Transverse colon (tissue), 4 donors: ENCODE data around the gene SERPINH1. TPM values are rescaled to one million over a fixed set of nuclear protein-coding genes. Genes with fewer than 3 reads are reported as not detected.

Source experiments
- DNase-seq: peaks from one replicate; pipeline ENCODE4 v3.0.0-alpha.2; 2019
- H3K27ac ChIP-seq, 4 donors: fragments of 200-600 bp; sonication (generic); 2 replicates each; pipeline ENCODE4 v1.5.1; 2016 to 2018; ENCODE audit warnings: inconsistent platforms in 4 of 4
- H3K27me3 ChIP-seq: fragments of 200-600 bp; sonication (generic); 2 replicates; pipeline ENCODE4 v1.5.1; 2017; ENCODE audit warnings: inconsistent platforms
- H3K36me3 ChIP-seq, 4 donors: fragments of 200-600 bp; sonication (generic); 2 replicates each; pipeline ENCODE4 v1.5.1; 2017 to 2019; ENCODE audit warnings: inconsistent platforms in 4 of 4
- H3K4me1 ChIP-seq, 4 donors: fragments of 200-600 bp; sonication (generic); 2 replicates each; pipeline ENCODE4 v1.5.1; 2017 to 2020; ENCODE audit warnings: inconsistent platforms in 4 of 4
- H3K4me3 ChIP-seq, 4 donors: fragments of 200-600 bp; sonication (generic); 1 replicate in 1 of 4; 2 replicates in 3 of 4; pipeline versions ENCODE4 v1.5.1 to v1.6.1; 2017 to 2019; ENCODE audit warnings: inconsistent platforms in 4 of 4
- H3K9me3 ChIP-seq, 2 donors: fragments of 200-600 bp; sonication (generic); 2 replicates each; pipeline ENCODE4 v1.5.1; 2017 to 2019; ENCODE audit warnings: inconsistent platforms in 2 of 2
- CTCF ChIP-seq, 5 experiments: fragments of 200-600 bp in 3 of 5; fragments of 450-650 bp in 2 of 5; sonication (generic) in 3 of 5; IDR thresholded peaks; 1 replicate in 2 of 5; 2 replicates in 3 of 5; pipeline ENCODE4 v1.5.1; 2016 to 2017; ENCODE audit warnings: antibody characterized with exemption in 5 of 5, inconsistent platforms in 3 of 5, mild to moderate bottlenecking in 2 of 5, moderate library complexity in 1 of 5
- EP300 ChIP-seq: sonication (generic); formaldehyde crosslinking; IDR thresholded peaks from one replicate; pipeline ENCODE4 v1.6.1; 2017; ENCODE audit warnings: antibody characterized with exemption, low read depth
- POLR2A ChIP-seq: fragments of 450-650 bp; IDR thresholded peaks from one replicate; pipeline ENCODE4 v1.6.1; 2016; ENCODE audit warnings: antibody characterized with exemption, mild to moderate bottlenecking, moderate library complexity
- POLR2AphosphoS5 ChIP-seq, 3 donors: sonication (generic); formaldehyde crosslinking; IDR thresholded peaks; one replicate each; pipeline ENCODE4 v1.6.1; 2016; ENCODE audit warnings: antibody characterized with exemption in 3 of 3
- WGBS, 2 donors: methylation state at CpG; one replicate each; pipeline ENCODE4 v1.1.5; 2018; ENCODE audit warnings: low coverage in 1 of 2; 5-methylcytosine and 5-hydroxymethylcytosine counted together
- in situ Hi-C, 4 donors: fragments of 200-750 bp; cut with MboI; loops; one replicate each; pipeline versions ENCODE4 v1.15.0 to v1.15.1; 2017; ENCODE audit warnings: low sequenced_read_pairs in 3 of 4, low pct_ligation_motif_present in 1 of 4, low pct_unique_long_range_greater_than_20kb in 1 of 4
- intact Hi-C: fragments of 100-400 bp; cut with DNase I; formaldehyde crosslinking; loops from one replicate; pipeline ENCODE4 v1.15.1; 2023; ENCODE audit warnings: low total_unique reads
- total RNA-seq, 4 donors: library from RNA; depleted of rRNA; stranded (reverse); fragments of >200 nt; gene quantifications; one replicate each; pipeline ENCODE4 v1.1.0, GENCODE V29; 2016

Gene SERPINH1
- total RNA-seq, 4 donors from 2014 or later: 34.8 to 169 (median 76.0) TPM

- DNase-seq: no peak
- intact Hi-C loops: no loop called here
Measured at GRCh38 chr11:75538150-75538942, 23.7 kb upstream of the SERPINH1 start.

DNA sequence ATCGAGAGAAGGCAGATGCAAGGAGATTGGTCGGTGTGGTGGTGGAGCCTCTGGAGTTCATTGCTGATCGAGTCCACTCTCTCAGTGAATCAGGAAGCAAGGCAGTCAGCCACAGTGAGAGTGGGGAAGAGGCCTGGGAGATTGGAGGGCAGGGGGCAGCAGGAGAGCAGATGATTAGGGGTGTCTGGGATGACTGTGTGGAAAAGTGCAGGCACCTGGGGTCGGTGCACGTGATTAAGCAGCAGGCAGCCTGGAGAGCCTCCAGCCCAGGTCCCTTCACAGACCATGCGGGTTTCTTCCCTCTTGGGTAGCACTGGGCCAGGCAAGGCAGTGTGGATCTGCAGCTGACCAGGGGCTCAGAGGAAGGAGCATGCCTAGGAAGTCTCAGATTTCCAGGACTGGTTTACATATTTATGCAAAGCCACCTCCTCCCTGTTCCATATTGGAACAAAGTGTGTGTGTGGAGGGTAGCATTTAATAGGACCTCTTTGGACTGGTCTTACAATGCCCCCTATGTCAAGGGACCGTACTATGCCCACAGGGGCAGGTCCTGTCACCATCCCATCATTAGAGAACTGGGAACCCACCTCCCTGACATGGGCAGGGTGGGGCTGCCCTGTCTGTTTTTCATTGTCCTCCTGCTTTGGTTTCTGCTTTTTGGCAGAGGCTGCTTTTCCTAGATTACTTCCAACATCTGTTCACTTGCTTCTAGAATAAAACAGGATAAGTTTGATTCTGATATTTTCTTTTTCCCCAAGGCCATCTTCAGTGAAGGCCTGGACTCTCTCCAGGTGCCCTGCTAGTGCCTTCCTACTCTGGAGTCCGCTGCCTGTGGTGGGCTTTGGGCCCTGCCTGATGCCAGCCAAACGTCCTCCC, 22.4 kb upstream of the SERPINH1 start:
- in situ Hi-C loops: loop anchor here (10.0 to 25.0 kb wide), 3 partner anchors 95 to 252 kb away; partner anchors contain the start of gene KLHL35 (in 1 of the 4)

More at GRCh38 chr11:75538150-75538942, 23.7 kb upstream of the SERPINH1 start:
- in situ Hi-C loops: loop anchor here (10.0 to 25.0 kb wide), 3 partner anchors 94 to 251 kb away; partner anchors contain the start of gene KLHL35 (in 1 of the 4)
- Histone ChIP-seq H3K9me3 (no peaks in the 10 kb centered on the region), H3K4me3 (no peak overlapping the region), H3K4me1 (peaks cover 0 to 10% (median 0%) of the 10 kb centered on the region in 4 donors), H3K36me3 (no peaks in the 10 kb centered on the region), H3K27me3 (no peaks in the 10 kb centered on the region), H3K27ac (no peak overlapping the region)
- TF ChIP-seq CTCF (IDR thresholded peaks at IDR 0.05) (no peak), POLR2AphosphoS5 (IDR thresholded peaks at IDR 0.05) (no peak), EP300 (no peak)
- WGBS, 2 donors: 75 to 78% methylated on average over 6 to 11 of the region's 11 CpGs

DNA sequence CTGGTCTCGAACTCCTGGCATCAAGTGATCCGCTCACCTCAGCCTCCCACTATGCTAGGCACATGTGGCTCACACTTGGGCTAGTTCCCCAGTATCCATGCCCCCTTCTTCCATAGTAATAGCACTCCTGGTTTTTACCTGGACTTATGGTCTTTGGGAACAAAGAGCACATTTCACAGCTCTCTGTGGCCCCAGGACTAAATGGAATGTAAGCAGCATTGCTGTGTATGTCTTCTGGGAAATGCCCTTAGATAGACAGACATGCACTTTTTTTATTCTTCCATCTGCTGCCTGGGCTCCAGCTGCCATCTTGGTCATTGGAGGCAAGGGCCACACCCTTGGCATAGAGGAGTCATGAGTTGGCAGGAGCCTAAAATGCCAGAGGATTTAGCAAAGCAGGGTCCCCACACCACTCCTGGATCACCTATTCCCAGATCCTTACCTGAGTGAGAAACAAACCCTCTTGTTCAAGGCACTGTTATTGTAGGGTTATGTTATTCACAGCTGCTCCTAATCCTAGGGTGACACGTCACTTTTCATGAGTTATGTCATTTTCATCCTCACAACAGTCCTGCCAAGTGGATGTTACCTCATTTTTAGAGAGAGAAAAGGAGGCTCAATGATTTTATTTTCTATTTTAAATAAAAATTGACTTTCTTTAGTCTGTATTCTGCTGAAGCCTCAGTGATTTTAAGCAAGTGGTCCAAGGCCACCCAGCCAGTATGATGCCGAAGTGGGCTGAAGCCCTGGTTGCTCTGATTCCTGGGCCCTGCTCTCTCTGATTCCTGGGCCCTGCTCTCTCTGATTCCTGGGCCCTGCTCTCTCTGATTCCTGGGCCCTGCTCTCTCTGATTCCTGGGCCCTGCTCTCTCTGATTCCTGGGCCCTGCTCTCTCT, 20.6 kb upstream of the SERPINH1 start:
- H3K4me1 ChIP-seq: no peaks in the 10 kb centered on the region
- TF ChIP-seq POLR2AphosphoS5 (IDR thresholded peaks at IDR 0.05) (no peak), POLR2A (no peak), CTCF (IDR thresholded peaks at IDR 0.05) (no peak), EP300 (no peak)
- H3K9me3 ChIP-seq: no peaks in the 10 kb centered on the region
- intact Hi-C loops: no loop called here
- WGBS, 2 donors: 93 to 100% methylated on average over 2 to 4 of the region's 4 CpGs
- no peaks in the 10 kb centered on the region for H3K36me3 ChIP-seq
- H3K4me3 ChIP-seq: no peak overlapping the region
- in situ Hi-C loops: loop anchor here (25.0 kb wide), 2 partner anchors 104 to 254 kb away; partner anchors contain the start of gene KLHL35 (in 1 of the 4)
- DNase-seq: no peak
- H3K27ac ChIP-seq: no peak overlapping the region
- H3K27me3 ChIP-seq: no peaks in the 10 kb centered on the region

More for the DNA sequence above, 22.4 kb upstream of the SERPINH1 start:
- Histone ChIP-seq H3K9me3 (no peaks in the 10 kb centered on the region), H3K4me3 (no peak overlapping the region), H3K27ac (no peak overlapping the region), H3K4me1 (no peaks in the 10 kb centered on the region), H3K36me3 (no peaks in the 10 kb centered on the region), H3K27me3 (no peaks in the 10 kb centered on the region)
- WGBS, 2 donors: 85 to 88% methylated on average over 3 to 9 of the region's 9 CpGs
- no peak for DNase-seq
- no peak for TF ChIP-seq POLR2A
- no peak for TF ChIP-seq EP300
- TF ChIP-seq POLR2AphosphoS5 (IDR thresholded peaks at IDR 0.05): no peak
- no peak for TF ChIP-seq CTCF (IDR thresholded peaks at IDR 0.05)
- intact Hi-C loops: no loop called here
